Activated T-helper 9 cell treated with anti-CD3 and anti-CD28 coated beads, Interleukin-2, amount 50 U/mL, for 16 hours (primary cell): ENCODE data around the gene GLP1R.

Experiments
- DNase-seq: peaks from one replicate; pipeline ENCODE4 v3.0.0-alpha.2; 2020; ENCODE audit warnings: low read depth

Gene GLP1R

GRCh38 chr6:39086294-39086693 is 37.7 kb downstream of the GLP1R start:
- DNase-seq: no peak

- no peak for DNase-seq
Measured at GRCh38 chr6:39086711-39087110, 38.1 kb downstream of the GLP1R start.

- DNase-seq: no peak
Measured at GRCh38 chr6:39087197-39087596, 38.6 kb downstream of the GLP1R start.

- DNase-seq: no peak
Measured at GRCh38 chr6:39088331-39088730, 39.8 kb downstream of the GLP1R start.

- DNase-seq: no peak
Measured at GRCh38 chr6:39090036-39090435, 41.5 kb downstream of the GLP1R start.

- no peak for DNase-seq
Measured at GRCh38 chr6:39091220-39091619, 42.6 kb downstream of the GLP1R start.

GRCh38 chr6:39092124-39092523 is 43.5 kb downstream of the GLP1R start:
- DNase-seq: no peak

GRCh38 chr6:39093149-39093708 is 44.6 kb downstream of the GLP1R start:
- DNase-seq: no peak

GRCh38 chr6:39095578-39095977 is 47.0 kb downstream of the GLP1R start:
- no peak for DNase-seq

GRCh38 chr6:39100358-39100757 is 51.8 kb downstream of the GLP1R start:
- DNase-seq: no peak

- no peak for DNase-seq
Measured at GRCh38 chr6:39102071-39102820, 53.7 kb downstream of the GLP1R start.

GRCh38 chr6:39102821-39103136 is 54.2 kb downstream of the GLP1R start:
- no peak for DNase-seq

- DNase-seq: no peak
Measured at GRCh38 chr6:39104528-39104927, 55.9 kb downstream of the GLP1R start.

- DNase-seq: no peak
Measured at GRCh38 chr6:39107034-39107433, 58.5 kb downstream of the GLP1R start.

GRCh38 chr6:39107641-39108040 is 59.1 kb downstream of the GLP1R start:
- DNase-seq: no peak

- no peak for DNase-seq
Measured at GRCh38 chr6:39108041-39108839, 59.7 kb downstream of the GLP1R start.

- no peak for DNase-seq
Measured at GRCh38 chr6:39111280-39111679, 62.7 kb downstream of the GLP1R start.

- no peak for DNase-seq
Measured at GRCh38 chr6:39113788-39114187, 65.2 kb downstream of the GLP1R start.

- no peak for DNase-seq
Measured at GRCh38 chr6:39114388-39114703, 65.8 kb downstream of the GLP1R start.

GRCh38 chr6:39114704-39115599 is 66.4 kb downstream of the GLP1R start, which contains the start of gene SAYSD1:
Gene SAYSD1 (minus strand): TSS chr6:39115186. CDS start chr6:39115089, 97 bp downstream.
- peak; percentile 89 for DNase-seq

GRCh38 chr6:39118921-39119320 is 70.3 kb downstream of the GLP1R start:
- DNase-seq: no peak

GRCh38 chr6:39124114-39124513 is 75.5 kb downstream of the GLP1R start:
- no peak for DNase-seq
